Skeletal muscle satellite cell (primary cell): ENCODE measurements around the gene NR4A3.

Experiments used
- H3K27me3 ChIP-seq: 2 replicates; pipeline ENCODE4 v1.7.0; 2013; ENCODE audit warnings: low read length; ENCODE audit not compliant: control insufficient read depth, insufficient read depth
- H3K36me3 ChIP-seq: 2 replicates; pipeline ENCODE4 v1.7.0; 2013; ENCODE audit warnings: mild to moderate bottlenecking, control low read depth, low read length; ENCODE audit not compliant: insufficient read depth
- H3K4me1 ChIP-seq: 2 replicates; pipeline ENCODE4 v1.7.0; 2013; ENCODE audit warnings: low read length; ENCODE audit not compliant: control insufficient read depth, insufficient read depth
- H3K4me2 ChIP-seq: 2 replicates; pipeline ENCODE4 v1.7.0; 2013; ENCODE audit warnings: mild to moderate bottlenecking, low read length
- H3K4me3 ChIP-seq: 2 replicates; pipeline ENCODE4 v1.7.0; 2013; ENCODE audit warnings: low read length
- H3K9ac ChIP-seq: 2 replicates; pipeline ENCODE4 v1.7.0; 2013; ENCODE audit warnings: mild to moderate bottlenecking, low read depth, low read length, moderate library complexity
- H3K9me3 ChIP-seq: replicated peaks from 2 replicates; pipeline ENCODE4 v1.7.0; 2013; ENCODE audit warnings: mild to moderate bottlenecking, control low read depth, low read length

NR4A3 gene

GRCh38 chr9:99816392-99816791 is 5.3 kb upstream of the NR4A3 start:
- Histone ChIP-seq H3K27me3 (no peaks in the 10 kb centered on the region), H3K4me2 (no peak overlapping the region), H3K9me3 (no peaks in the 10 kb centered on the region), H3K9ac (no peak overlapping the region), H3K36me3 (no peaks in the 10 kb centered on the region), H3K4me3 (no peak overlapping the region), H3K4me1 (peaks cover 7% of the 10 kb centered on the region)

DNA sequence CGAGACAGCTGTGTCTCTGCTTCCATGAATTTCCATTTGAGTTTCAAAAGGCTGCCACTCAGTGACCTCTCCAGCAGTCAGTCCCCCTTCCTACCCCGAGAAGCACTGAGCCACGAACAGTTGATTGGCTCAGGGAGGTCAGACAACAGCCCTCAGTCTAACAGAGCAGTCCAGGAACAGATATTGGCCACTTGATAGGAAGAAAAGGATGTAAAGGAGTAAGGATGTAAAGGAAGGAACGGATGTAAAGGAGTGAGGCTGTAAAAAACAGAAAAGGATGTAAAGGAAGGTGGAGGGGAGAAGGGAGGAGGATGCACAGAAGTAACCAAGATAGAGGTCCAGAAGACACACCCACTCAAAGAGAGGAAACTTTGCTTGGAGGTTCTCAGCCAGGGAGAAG is 3.2 kb upstream of the NR4A3 start:
- Histone ChIP-seq H3K27me3 (no peaks in the 10 kb centered on the region), H3K4me2 (peak overlapping the region; percentile 81), H3K9ac (peak overlapping the region; percentile 98), H3K9me3 (no peaks in the 10 kb centered on the region), H3K36me3 (no peaks in the 10 kb centered on the region), H3K4me3 (peak overlapping the region; percentile 71), H3K4me1 (peaks cover 14% of the 10 kb centered on the region)

- peaks cover 18% of the 10 kb centered on the region for H3K4me1 ChIP-seq
- H3K4me2 ChIP-seq: peak overlapping the region; percentile 81
- H3K4me3 ChIP-seq: peak overlapping the region; percentile 71
- peaks cover 4% of the 10 kb centered on the region for H3K27me3 ChIP-seq
- H3K9me3 ChIP-seq: no peaks in the 10 kb centered on the region
- H3K9ac ChIP-seq: peak overlapping the region; percentile 98
- no peaks in the 10 kb centered on the region for H3K36me3 ChIP-seq
These were observed 2.4 kb upstream of the NR4A3 start for GRCh38 chr9:99819123-99819855.

DNA sequence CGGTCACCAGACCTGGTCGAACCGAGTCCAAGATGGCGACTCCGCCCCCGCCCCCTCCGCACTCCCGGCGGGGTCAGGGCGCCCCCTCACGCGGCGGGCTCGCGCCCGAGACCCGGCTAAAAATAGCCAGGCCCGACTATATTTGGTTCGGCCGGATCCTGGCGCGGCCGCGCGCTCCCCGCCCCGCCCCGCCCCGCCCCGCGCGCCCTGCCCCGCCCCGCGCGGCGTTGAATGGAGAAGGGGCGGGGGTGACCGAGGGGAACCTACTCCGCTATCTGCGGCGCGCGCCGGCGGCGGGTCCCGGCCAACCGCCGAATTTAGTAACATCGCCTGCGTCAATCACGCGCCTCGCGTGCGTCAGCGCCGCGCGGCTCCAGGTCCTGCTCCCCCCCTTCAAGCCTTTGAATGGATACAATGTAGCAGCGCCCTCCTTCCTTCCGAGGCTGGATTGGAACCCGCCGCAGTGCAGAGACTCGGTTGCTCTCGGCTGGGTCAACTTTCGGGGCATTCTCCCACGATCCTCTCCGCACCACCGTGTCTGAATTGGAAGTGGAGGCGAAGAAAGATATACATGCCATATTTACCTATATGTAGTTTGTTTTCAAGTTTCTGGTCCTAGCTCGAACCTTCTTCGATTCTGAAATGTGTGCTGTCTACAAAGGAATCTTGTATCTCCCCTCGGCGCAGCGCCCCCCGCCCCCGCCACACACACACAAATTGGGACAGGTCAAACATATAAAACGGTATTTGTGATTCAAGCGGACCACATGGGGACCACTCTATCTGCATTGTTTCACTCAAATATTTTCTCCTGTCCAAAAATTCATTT is 1.6 kb upstream of the NR4A3 start:
- Histone ChIP-seq H3K9ac (peak overlapping the region; percentile 98), H3K9me3 (no peaks in the 10 kb centered on the region), H3K27me3 (peaks cover 11% of the 10 kb centered on the region), H3K4me1 (peaks cover 23% of the 10 kb centered on the region), H3K4me3 (peak overlapping the region; percentile 83), H3K4me2 (peak overlapping the region; percentile 98), H3K36me3 (no peaks in the 10 kb centered on the region)

- Histone ChIP-seq H3K4me1 (peaks cover 23% of the 10 kb centered on the region), H3K9me3 (no peaks in the 10 kb centered on the region), H3K4me3 (peak overlapping the region; percentile 83), H3K9ac (peak overlapping the region; percentile 94), H3K4me2 (peak overlapping the region; percentile 98), H3K27me3 (peaks cover 17% of the 10 kb centered on the region), H3K36me3 (no peaks in the 10 kb centered on the region)
These were observed 845 bp upstream of the NR4A3 start for GRCh38 chr9:99820685-99821395.

DNA sequence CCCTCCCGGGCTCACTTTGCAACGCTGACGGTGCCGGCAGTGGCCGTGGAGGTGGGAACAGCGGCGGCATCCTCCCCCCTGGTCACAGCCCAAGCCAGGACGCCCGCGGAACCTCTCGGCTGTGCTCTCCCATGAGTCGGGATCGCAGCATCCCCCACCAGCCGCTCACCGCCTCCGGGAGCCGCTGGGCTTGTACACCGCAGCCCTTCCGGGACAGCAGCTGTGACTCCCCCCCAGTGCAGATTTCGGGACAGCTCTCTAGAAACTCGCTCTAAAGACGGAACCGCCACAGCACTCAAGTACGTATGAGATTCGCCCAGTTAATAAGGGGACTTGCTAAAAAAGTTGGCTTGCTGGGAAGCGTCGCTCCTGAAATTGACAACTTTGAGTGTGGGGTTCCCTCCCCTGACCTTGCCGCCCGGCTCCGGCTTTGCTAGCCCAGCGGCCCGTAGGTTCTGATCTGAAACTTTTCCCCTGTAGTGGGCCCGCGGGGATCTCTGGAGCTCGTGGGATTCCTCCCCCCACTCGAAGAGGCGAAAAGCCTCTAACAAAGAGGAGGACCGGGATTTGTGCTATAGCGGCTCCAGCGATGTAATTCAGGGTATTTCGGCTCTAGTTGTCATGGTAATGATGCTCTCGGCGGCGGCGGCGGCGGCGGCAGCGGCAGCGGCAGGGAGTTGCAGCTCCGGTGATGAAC is 572 bp downstream of the NR4A3 start:
- peaks cover 23% of the 10 kb centered on the region for H3K4me1 ChIP-seq

GRCh38 chr9:99822806-99823591 is 1.3 kb downstream of the NR4A3 start:
- Histone ChIP-seq H3K4me3 (peak overlapping the region; percentile 83), H3K9ac (peak overlapping the region; percentile 94), H3K27me3 (peaks cover 36% of the 10 kb centered on the region), H3K4me2 (peak overlapping the region; percentile 98), H3K36me3 (no peaks in the 10 kb centered on the region), H3K9me3 (no peaks in the 10 kb centered on the region), H3K4me1 (peaks cover 23% of the 10 kb centered on the region)

More for the DNA sequence above, 572 bp downstream of the NR4A3 start:
- H3K36me3 ChIP-seq: no peaks in the 10 kb centered on the region
- H3K9ac ChIP-seq: peak overlapping the region; percentile 94
- H3K27me3 ChIP-seq: peaks cover 29% of the 10 kb centered on the region
- no peaks in the 10 kb centered on the region for H3K9me3 ChIP-seq
- peak overlapping the region; percentile 83 for H3K4me3 ChIP-seq
- H3K4me2 ChIP-seq: peak overlapping the region; percentile 98

DNA sequence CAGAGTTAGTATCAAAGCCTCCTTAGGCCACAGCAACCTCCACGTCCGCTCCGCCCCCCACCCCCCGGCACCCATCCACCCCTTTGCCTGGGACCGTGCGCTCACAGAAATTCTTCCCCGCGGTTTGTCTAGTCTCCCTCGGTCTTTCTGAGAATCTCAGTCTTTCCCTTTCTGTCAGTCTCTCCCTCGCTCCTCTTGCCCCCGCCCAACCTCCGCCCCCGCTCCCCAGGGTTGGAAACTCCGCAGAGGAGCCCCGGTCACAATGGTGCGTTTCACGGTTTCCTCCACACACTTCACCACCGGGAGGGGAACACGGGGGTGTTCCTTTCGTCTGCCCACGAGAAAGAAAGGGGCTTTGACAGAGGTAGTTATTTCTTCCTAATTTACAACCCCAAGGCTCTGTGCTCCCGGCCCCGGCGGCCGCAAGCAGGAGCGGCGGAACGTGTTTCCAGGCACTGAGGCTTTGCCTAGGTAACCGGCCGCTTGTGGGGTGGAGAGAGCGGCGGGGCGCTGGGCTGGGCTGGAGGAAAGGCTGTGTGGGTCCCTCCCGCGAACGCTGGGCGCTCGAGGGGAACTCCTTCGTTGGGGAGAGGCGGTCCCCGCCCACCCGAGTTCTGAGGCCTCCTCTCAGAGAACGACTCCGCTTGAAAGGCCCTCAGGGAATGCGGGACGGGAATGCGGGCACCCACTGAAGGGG is 2.1 kb downstream of the NR4A3 start:
- Histone ChIP-seq H3K9me3 (no peaks in the 10 kb centered on the region), H3K36me3 (no peaks in the 10 kb centered on the region), H3K27me3 (peaks cover 44% of the 10 kb centered on the region), H3K4me1 (peaks cover 17% of the 10 kb centered on the region), H3K4me2 (peak overlapping the region; percentile 98), H3K9ac (peak overlapping the region; percentile 94), H3K4me3 (peak overlapping the region; percentile 83)

- peaks cover 51% of the 10 kb centered on the region for H3K27me3 ChIP-seq
- no peaks in the 10 kb centered on the region for H3K36me3 ChIP-seq
- no peaks in the 10 kb centered on the region for H3K9me3 ChIP-seq
- H3K4me2 ChIP-seq: peak overlapping the region; percentile 98
- H3K9ac ChIP-seq: peak overlapping the region; percentile 94
- H3K4me1 ChIP-seq: peaks cover 16% of the 10 kb centered on the region
- peak overlapping the region; percentile 83 for H3K4me3 ChIP-seq
These were observed 2.9 kb downstream of the NR4A3 start for GRCh38 chr9:99824378-99825171.
